Pancreas (tissue), 10 donors: ENCODE data around the gene SRPK3. TPM values are rescaled to one million over a fixed set of nuclear protein-coding genes. Genes with fewer than 3 reads are reported as not detected.
A peak's percentile ranks its signal among the peaks of the same experiment; 100 is the strongest.

Experiments
- ATAC-seq, 4 donors: fragments of 200-7000 bp; cut with Tn5 transposase; one replicate each; pipeline versions ENCODE4 v1.8.0 to v1.9.1; 2020; ENCODE audit warnings: mild to moderate bottlenecking in 4 of 4, moderate library complexity in 4 of 4
- DNase-seq, 6 donors: peaks; one replicate each; pipeline ENCODE4 v3.0.0-alpha.2; 2020
- FAIRE-seq: peaks from 2 replicates; lab custom pipeline; 2012; peaks lifted over from hg19 to GRCh38; lab: Jason Lieb, UNC
- H3K27ac ChIP-seq, 4 donors: fragments of 200-600 bp; sonication (generic); 1 replicate in 3 of 4; 2 replicates in 1 of 4; pipeline versions ENCODE4 v1.5.0 to v1.8.0; 2020
- H3K27me3 ChIP-seq, 4 donors: fragments of 200-600 bp; one replicate each; pipeline ENCODE4 v1.8.0; 2021
- H3K36me3 ChIP-seq, 3 donors: fragments of 200-600 bp; sonication (generic) in 1 of 3; one replicate each; pipeline versions ENCODE4 v1.5.0 to v1.8.0; 2020 to 2021
- H3K4me1 ChIP-seq, 3 donors: fragments of 200-600 bp; one replicate each; pipeline ENCODE4 v1.8.0; 2021
- H3K4me3 ChIP-seq, 4 donors: fragments of 200-600 bp; sonication (generic) in 2 of 4; one replicate each; pipeline versions ENCODE4 v1.5.0 to v1.8.0; 2020 to 2021
- H3K9me3 ChIP-seq, 4 donors: fragments of 200-600 bp; one replicate each; pipeline ENCODE4 v1.8.0; 2021
- CTCF ChIP-seq, 4 donors: fragments of 200-600 bp; sonication (generic) in 3 of 4; IDR thresholded peaks; one replicate each; pipeline versions ENCODE4 v1.5.0 to v1.8.0; 2021; ENCODE audit warnings: antibody characterized with exemption in 4 of 4
- WGBS, 2 donors: extraction: QIAGEN DNeasy Blood & Tissue Kit; methylation state at CpG; one replicate each; pipeline ENCODE4 v1.1.7; 2013; 5-methylcytosine and 5-hydroxymethylcytosine counted together
- intact Hi-C, 3 donors: fragments of 100-400 bp; cut with DNase I; formaldehyde crosslinking; loops; one replicate each; pipeline versions ENCODE4 v1.11.1 to v1.14.2; 2022
- polyA plus RNA-seq, 2 donors: library from polyadenylated mRNA; stranded (reverse); fragments of 200-250 nt; gene quantifications; one replicate each; pipeline ENCODE4 v1.2.3, GENCODE V29; 2013
- total RNA-seq, 6 donors: library from RNA; stranded (reverse); fragmentation: NEBNext Ultra II Directional in 4 of 6; extraction: Animal tissue kit (Norgen Biotek cat#: 25700) in 4 of 6; gene quantifications; one replicate each; pipeline versions ENCODE4 v1.2.1 to v1.2.4, GENCODE V29; 2021 to 2023
- donor health status: healthy with polysubstance abuse.
- donor health status: DM: no; HTN: no; CAD: no; lungs with moderate emphysema.
- donor health status: DM: no; HTN: no; CAD: no.
- donor health status: control.
- donor health status: control.
- donor health status: Bipolar disorder and iron deficiency.
- donor health status: DM: yes; HTN: yes; CAD: no.
- donor health status: DM: no; HTN: no; CAD: no.
- donor health status: DM: no; HTN: no; CAD: no.
- donor health status: DM: yes; HTN: yes; CAD: no.

Gene SRPK3
- total and polyA plus RNA-seq, 8 donors = 0.12 to 1.5 (median 0.24) TPM; not detected in 1

DNA sequence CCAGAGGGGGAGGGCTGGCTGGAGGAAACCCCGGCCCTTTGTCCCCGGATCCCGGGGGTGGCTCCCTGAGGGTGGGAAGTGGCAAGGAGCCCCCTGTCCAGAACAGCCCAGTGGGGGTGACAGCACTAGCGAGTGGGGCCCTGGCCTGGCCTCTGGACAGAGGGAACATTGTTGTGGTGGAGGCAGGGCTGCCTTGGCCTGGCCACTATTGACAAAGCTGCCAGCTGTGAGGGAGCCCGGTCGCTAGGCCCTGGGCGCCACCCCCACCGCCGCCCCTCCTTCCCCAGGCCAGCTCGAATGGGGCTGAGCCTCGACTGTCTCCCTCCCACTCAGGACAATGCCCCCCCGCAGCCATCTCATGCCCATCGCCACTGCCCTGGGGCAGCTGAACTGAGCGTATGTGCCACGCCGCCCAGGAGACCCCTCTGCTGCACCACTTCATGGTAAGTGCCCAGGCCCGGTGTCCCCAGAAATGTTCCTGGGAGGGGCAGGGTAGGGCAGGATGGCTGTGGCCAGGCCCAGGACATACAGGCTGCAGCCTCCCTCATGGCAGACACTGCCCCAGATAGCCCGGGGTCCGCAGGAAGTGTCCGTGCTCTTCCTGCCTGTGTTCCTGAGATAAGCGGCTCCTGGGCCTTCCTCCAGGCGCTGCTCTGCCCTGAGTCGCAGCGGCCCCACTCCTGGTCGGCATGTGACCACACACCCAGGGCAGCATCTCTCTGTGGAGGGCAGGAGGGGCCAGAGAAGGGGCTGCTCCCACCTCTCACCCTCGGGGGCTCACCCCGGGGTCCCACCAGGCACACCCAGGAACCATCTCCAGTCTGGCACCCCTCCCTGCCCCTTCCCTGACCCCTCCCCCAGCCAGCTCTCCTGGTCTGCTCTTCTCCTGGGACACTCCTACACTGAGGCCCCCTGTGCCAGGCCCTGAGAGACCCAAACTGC lies 15.4 kb upstream of the SRPK3 start:
- DNase-seq (peak in 5 of 6 donors; percentile 19 to 78 (median 46)), FAIRE-seq (no peak), ATAC-seq (peak; percentile 19 to 60 (median 50))
- Histone ChIP-seq H3K36me3 (no peaks in the 10 kb centered on the region), H3K27me3 (peaks cover 0 to 3% (median 0%) of the 10 kb centered on the region in 4 donors), H3K27ac (peak overlapping the region in 3 of 4 donors; percentile 34 to 53 (median 37)), H3K9me3 (no peaks in the 10 kb centered on the region), H3K4me3 (no peak overlapping the region), H3K4me1 (no peaks in the 10 kb centered on the region)
- intact Hi-C loops = loop anchor here in 2 of 3 donors (5.0 to 10.0 kb wide), 2 partner anchors 187 to 189 kb away; no protein-coding TSS in a partner anchor
- no peak for TF ChIP-seq CTCF (IDR thresholded peaks at IDR 0.05)
- WGBS, 2 donors = 57 to 63% methylated on average over 26 to 27 of the region's 27 CpGs

GRCh38 chrX:153766098-153766817 lies 14.6 kb upstream of the SRPK3 start:
- intact Hi-C loops = loop anchor here in 2 of 3 donors (5.0 to 10.0 kb wide), 2 partner anchors 186 to 189 kb away; no protein-coding TSS in a partner anchor
- peak in 4 of 6 donors; percentile 7 to 66 (median 37) for DNase-seq
- peak in 1 of 4 donors; percentile 13 for ATAC-seq
- H3K4me3 ChIP-seq = no peak overlapping the region
- 72 to 84% methylated on average over 21 of the region's 21 CpGs for WGBS, 2 donors
- H3K36me3 ChIP-seq = no peaks in the 10 kb centered on the region
- no peak for TF ChIP-seq CTCF (IDR thresholded peaks at IDR 0.05)
- H3K4me1 ChIP-seq = no peaks in the 10 kb centered on the region
- no peak for FAIRE-seq
- peaks cover 0 to 3% (median 0%) of the 10 kb centered on the region in 4 donors for H3K27me3 ChIP-seq
- no peaks in the 10 kb centered on the region for H3K9me3 ChIP-seq
- H3K27ac ChIP-seq = no peak overlapping the region

GRCh38 chrX:153766871-153767673 lies 13.8 kb upstream of the SRPK3 start:
- 85 to 88% methylated on average over 54 to 56 of the region's 56 CpGs for WGBS, 2 donors
- no peak overlapping the region for H3K4me3 ChIP-seq
- H3K27me3 ChIP-seq = peaks cover 0 to 3% (median 0%) of the 10 kb centered on the region in 4 donors

More at GRCh38 chrX:153766871-153767673, 13.8 kb upstream of the SRPK3 start:
- Histone ChIP-seq H3K27ac (no peak overlapping the region), H3K9me3 (no peaks in the 10 kb centered on the region), H3K4me1 (no peaks in the 10 kb centered on the region), H3K36me3 (no peaks in the 10 kb centered on the region)
- TF ChIP-seq CTCF (IDR thresholded peaks at IDR 0.05) = no peak
- FAIRE-seq (no peak), DNase-seq (peak in 4 of 6 donors; percentile 11 to 61 (median 44)), ATAC-seq (no peak)
- intact Hi-C loops = loop anchor here in 2 of 3 donors (5.0 to 10.0 kb wide), 2 partner anchors 185 to 188 kb away; no protein-coding TSS in a partner anchor
